Tibial artery (tissue), 4 donors: Measurements from ENCODE around the gene ZMIZ1.

Experiments used
- DNase-seq, 2 donors: peaks; one replicate each; pipeline ENCODE4 v3.0.0-alpha.2; 2019
- H3K27ac ChIP-seq, 2 donors: fragments of 200-600 bp; sonication (generic) in 1 of 2; 1 replicate in 1 of 2; 2 replicates in 1 of 2; pipeline ENCODE4 v1.5.1; 2018 to 2019; ENCODE audit warnings: mild to moderate bottlenecking in 1 of 2
- H3K27me3 ChIP-seq, 2 donors: fragments of 200-600 bp; sonication (generic) in 1 of 2; one replicate each; pipeline versions ENCODE4 v1.5.1 to v1.6.0; 2016 to 2019
- H3K36me3 ChIP-seq, 3 donors: fragments of 200-600 bp; sonication (generic) in 2 of 3; one replicate each; pipeline ENCODE4 v1.5.1; 2016 to 2019; ENCODE audit warnings: mild to moderate bottlenecking in 2 of 3
- H3K4me1 ChIP-seq, 4 donors: fragments of 200-600 bp; sonication (generic) in 2 of 4; 1 replicate in 3 of 4; 2 replicates in 1 of 4; pipeline ENCODE4 v1.5.1; 2016 to 2019
- H3K4me3 ChIP-seq, 2 donors: fragments of 200-600 bp; sonication (generic) in 1 of 2; 1 replicate in 1 of 2; 2 replicates in 1 of 2; pipeline ENCODE4 v1.5.1; 2018 to 2019; ENCODE audit warnings: mild to moderate bottlenecking in 2 of 2
- H3K9me3 ChIP-seq, 3 donors: fragments of 200-600 bp; sonication (generic) in 1 of 3; one replicate each; pipeline ENCODE4 v1.5.1; 2016 to 2019
- intact Hi-C: fragments of 100-400 bp; cut with DNase I; formaldehyde crosslinking; loops from one replicate; pipeline ENCODE4 v1.15.0; 2023; ENCODE audit warnings: low total_unique reads
- TF ChIP-seq, protein P1 (sequence below), 2 experiments: fragments of 200-600 bp in 1 of 2; fragments of 450-650 bp in 1 of 2; IDR thresholded peaks; one replicate each; pipeline ENCODE4 v1.5.1; 2017 to 2019; ENCODE audit warnings: antibody characterized with exemption in 2 of 2, mild to moderate bottlenecking in 1 of 2, moderate library complexity in 1 of 2

ZMIZ1 gene

DNA sequence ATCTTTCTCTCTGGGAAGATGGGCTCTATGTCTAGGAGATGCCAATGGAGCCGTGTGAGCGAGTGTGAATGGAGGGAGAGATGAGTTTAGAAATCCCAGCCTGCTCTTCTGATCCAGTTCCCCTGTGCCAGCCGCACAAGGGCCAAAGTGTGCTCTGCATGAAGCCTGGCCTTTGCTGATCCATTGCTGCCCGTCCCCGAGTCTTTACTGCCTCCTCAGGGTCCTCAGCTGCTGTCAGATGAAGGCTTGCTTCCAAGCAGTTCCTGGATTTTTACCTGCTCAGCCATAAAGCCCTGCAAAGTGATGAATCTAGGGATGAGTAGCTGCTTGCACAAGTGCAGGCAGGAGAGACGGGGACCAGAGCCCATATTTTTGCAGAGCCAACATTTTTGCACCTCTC is 115.9 kb downstream of the ZMIZ1 start:
- no peak for DNase-seq
- no peak overlapping the region for H3K4me3 ChIP-seq
- TF ChIP-seq, protein P1, sequence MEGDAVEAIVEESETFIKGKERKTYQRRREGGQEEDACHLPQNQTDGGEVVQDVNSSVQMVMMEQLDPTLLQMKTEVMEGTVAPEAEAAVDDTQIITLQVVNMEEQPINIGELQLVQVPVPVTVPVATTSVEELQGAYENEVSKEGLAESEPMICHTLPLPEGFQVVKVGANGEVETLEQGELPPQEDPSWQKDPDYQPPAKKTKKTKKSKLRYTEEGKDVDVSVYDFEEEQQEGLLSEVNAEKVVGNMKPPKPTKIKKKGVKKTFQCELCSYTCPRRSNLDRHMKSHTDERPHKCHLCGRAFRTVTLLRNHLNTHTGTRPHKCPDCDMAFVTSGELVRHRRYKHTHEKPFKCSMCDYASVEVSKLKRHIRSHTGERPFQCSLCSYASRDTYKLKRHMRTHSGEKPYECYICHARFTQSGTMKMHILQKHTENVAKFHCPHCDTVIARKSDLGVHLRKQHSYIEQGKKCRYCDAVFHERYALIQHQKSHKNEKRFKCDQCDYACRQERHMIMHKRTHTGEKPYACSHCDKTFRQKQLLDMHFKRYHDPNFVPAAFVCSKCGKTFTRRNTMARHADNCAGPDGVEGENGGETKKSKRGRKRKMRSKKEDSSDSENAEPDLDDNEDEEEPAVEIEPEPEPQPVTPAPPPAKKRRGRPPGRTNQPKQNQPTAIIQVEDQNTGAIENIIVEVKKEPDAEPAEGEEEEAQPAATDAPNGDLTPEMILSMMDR (IDR thresholded peaks at IDR 0.05): no peak
- intact Hi-C loops: no loop called here
- peaks cover 0 to 25% (median 8%) of the 10 kb centered on the region in 3 donors for H3K36me3 ChIP-seq
- H3K9me3 ChIP-seq: no peaks in the 10 kb centered on the region
- H3K4me1 ChIP-seq: peaks cover 0 to 66% (median 36%) of the 10 kb centered on the region in 4 donors
- no peaks in the 10 kb centered on the region for H3K27me3 ChIP-seq
- peak overlapping the region; percentile 30 to 46 for H3K27ac ChIP-seq

DNA sequence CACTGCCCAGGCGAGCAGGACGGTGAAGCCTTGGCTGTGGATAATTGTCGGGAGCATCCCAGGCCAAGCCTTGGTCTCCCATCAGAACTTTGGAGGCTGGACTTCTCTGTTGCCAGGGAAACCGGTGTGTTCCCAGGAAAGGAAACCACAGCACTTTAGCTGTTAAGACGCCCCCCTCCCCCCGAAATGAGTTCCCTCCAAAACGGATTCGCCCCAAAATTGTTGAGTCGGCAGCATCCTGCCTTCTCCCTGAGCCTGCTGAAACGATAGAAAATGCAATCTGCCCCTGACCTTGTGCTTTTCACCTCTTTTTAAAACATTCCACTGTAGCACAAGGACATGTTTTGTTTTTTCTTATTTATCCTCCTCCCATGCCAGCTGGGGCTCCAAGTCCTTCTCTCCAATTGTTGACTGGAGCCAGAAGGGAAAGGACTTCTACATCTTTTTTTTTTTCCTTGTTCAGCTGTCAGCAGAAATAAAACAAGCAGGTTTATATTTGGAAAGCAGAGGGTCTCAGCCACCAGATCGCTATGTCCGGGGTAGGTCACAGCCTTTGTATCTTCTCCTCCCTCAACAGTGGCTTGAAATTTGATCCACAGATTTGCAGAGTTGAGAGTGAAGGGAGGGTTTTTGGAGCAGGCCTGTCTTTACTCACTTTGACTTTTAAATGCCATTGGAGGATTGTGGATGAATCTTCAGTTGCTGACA is 116.5 kb downstream of the ZMIZ1 start:
- Histone ChIP-seq H3K36me3 (peaks cover 0 to 25% (median 8%) of the 10 kb centered on the region in 3 donors), H3K4me3 (no peak overlapping the region), H3K9me3 (no peaks in the 10 kb centered on the region), H3K27me3 (no peaks in the 10 kb centered on the region), H3K27ac (peak overlapping the region in 1 of 2 donors; percentile 46), H3K4me1 (peaks cover 0 to 62% (median 34%) of the 10 kb centered on the region in 4 donors)
- TF ChIP-seq, protein P1 (IDR thresholded peaks at IDR 0.05): no peak
- intact Hi-C loops: no loop called here
- DNase-seq: no peak

DNA sequence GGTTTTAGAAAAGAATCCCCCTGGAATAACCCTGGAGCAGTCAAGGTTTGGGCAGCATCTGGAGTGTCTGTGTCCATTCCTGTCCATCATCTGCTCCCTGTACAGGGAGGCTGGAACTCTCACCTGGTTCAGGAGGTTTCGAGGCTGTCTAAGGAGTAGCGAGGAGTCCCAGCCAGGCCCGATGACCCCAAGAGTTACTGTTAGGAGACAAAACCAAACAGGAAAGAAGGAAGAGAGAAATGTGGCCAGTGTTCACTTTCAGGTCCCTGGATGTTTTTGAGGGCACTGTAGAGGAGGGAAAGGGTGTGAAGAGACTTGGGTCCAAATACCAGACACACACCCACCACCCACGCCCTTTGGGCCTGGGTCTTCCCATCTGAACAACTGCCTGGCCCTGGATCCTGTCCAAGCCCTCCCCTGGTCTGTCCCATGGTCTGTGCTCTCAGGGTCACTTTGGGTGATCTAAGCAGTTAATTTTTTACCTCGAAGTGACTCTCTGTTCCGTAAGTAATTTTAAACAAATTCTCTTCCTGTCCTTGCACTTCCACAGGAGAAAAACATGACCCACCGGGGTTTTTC is 117.1 kb downstream of the ZMIZ1 start:
- Histone ChIP-seq H3K27ac (peak overlapping the region in 1 of 2 donors; percentile 46), H3K27me3 (no peaks in the 10 kb centered on the region), H3K4me1 (peaks cover 0 to 56% (median 34%) of the 10 kb centered on the region in 4 donors), H3K4me3 (no peak overlapping the region), H3K36me3 (peaks cover 0 to 22% (median 8%) of the 10 kb centered on the region in 3 donors), H3K9me3 (no peaks in the 10 kb centered on the region)
- TF ChIP-seq, protein P1 (IDR thresholded peaks at IDR 0.05): no peak
- DNase-seq: no peak
- intact Hi-C loops: no loop called here

DNA sequence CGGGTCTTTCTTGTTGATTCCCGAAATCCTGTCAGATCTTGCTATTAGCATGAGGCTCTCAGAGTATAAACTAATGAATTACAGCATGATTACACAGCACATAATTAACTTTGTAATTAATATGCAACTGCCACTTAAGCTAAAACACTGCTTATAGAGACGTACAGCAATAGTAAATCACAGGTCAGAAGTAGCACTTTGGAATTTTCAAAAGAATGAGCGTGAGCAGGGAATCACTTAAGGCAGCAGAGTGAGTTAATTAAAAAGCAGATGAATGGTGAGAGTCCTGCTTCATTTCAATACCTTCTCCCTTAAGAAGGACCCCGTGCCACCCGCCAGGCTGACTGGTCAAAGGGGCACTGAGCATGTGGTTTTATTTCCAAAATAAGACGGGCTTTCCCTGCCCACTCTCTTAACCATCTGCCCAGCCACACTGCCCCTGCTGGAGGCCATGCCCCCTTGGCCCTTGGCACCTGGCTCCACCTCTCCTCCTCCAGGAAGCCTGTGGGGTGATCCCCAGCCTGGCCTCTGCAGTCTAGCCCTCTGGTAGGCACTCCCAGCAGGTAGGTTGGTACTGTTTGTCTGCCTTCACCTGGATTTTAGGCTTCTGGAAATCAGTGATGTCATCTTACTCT is 117.8 kb downstream of the ZMIZ1 start:
- TF ChIP-seq, protein P1 (IDR thresholded peaks at IDR 0.05): no peak

DNA sequence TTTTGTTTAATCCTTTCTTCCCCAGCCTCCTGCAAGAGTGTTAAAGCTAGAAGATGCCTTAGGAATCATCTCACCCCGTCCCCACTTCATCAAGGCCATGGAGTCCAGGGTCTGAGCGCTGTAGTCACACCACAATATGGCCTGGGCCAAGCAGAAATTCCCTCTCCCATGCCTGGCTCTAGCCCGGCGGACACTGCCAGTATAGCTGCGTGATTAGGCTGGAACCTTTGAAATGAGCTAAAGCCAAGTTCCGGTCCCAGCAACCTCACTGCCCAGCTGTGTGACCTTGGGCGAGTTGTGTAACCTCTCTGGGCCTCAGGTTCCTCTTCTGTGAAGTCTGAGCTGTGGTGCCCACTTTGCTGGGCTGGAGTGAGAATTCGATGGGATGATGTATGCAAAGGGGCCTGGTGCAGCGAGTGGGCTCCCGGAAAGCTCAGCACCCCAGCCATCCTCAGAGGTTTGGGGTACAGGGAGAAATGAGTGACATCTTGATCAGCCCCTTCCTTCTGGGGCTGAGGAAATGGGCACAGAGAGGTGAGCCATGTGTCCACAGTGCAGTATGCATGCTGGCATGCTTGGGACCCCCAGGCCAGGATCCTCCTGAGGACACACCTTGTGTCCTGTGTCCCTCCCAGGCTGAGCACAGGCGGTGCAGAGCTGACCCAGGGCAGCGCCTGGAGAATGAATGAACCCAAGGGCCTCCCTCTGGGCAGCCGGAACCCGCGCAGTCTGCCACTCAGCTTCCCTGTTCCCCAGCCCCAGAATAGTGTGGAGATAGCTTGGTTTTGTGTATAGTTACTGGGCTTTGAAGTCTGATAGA is 118.6 kb downstream of the ZMIZ1 start:
- Histone ChIP-seq H3K9me3 (no peaks in the 10 kb centered on the region), H3K36me3 (peaks cover 0 to 17% (median 8%) of the 10 kb centered on the region in 3 donors), H3K4me3 (no peak overlapping the region), H3K27me3 (no peaks in the 10 kb centered on the region), H3K27ac (no peak overlapping the region), H3K4me1 (peaks cover 0 to 52% (median 29%) of the 10 kb centered on the region in 4 donors)
- intact Hi-C loops: no loop called here
- DNase-seq: no peak
- TF ChIP-seq, protein P1 (IDR thresholded peaks at IDR 0.05): no peak

More for the DNA sequence above, 117.8 kb downstream of the ZMIZ1 start:
- Histone ChIP-seq H3K27me3 (no peaks in the 10 kb centered on the region), H3K27ac (no peak overlapping the region), H3K4me3 (no peak overlapping the region), H3K36me3 (peaks cover 0 to 17% (median 8%) of the 10 kb centered on the region in 3 donors), H3K9me3 (no peaks in the 10 kb centered on the region), H3K4me1 (peaks cover 0 to 49% (median 31%) of the 10 kb centered on the region in 4 donors)
- intact Hi-C loops: no loop called here
- no peak for DNase-seq
